ENCODE data around the gene IFIH1.

The IFIH1 gene

DNA sequence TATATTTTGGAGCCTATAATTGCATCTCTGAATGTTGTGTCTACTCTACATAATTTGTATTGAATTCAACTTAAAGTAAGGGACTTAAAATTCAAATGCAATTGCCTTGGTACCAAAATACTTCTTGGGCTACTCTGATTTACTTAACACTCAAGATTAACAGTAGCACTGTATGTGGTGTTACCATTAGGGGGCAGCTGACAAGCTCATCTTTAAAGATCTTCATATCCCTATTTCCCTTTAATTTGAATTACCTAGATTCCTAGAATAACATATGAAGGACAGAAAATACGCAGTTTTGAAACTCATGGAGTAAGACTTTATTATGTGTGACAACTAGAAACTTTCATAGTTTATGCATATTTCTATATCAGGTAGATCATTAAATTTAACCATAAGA, 37.8 kb downstream of the IFIH1 start:
- TF ChIP-seq, protein P1, sequence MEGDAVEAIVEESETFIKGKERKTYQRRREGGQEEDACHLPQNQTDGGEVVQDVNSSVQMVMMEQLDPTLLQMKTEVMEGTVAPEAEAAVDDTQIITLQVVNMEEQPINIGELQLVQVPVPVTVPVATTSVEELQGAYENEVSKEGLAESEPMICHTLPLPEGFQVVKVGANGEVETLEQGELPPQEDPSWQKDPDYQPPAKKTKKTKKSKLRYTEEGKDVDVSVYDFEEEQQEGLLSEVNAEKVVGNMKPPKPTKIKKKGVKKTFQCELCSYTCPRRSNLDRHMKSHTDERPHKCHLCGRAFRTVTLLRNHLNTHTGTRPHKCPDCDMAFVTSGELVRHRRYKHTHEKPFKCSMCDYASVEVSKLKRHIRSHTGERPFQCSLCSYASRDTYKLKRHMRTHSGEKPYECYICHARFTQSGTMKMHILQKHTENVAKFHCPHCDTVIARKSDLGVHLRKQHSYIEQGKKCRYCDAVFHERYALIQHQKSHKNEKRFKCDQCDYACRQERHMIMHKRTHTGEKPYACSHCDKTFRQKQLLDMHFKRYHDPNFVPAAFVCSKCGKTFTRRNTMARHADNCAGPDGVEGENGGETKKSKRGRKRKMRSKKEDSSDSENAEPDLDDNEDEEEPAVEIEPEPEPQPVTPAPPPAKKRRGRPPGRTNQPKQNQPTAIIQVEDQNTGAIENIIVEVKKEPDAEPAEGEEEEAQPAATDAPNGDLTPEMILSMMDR (conservative IDR thresholded peaks at IDR 0.05; ENCODE audit: low read length), result no peak
- no peak for DNase-seq (ENCODE audit: low read depth)
- no peak overlapping the region for H3K4me3 ChIP-seq (ENCODE audit: low read length)

DNA sequence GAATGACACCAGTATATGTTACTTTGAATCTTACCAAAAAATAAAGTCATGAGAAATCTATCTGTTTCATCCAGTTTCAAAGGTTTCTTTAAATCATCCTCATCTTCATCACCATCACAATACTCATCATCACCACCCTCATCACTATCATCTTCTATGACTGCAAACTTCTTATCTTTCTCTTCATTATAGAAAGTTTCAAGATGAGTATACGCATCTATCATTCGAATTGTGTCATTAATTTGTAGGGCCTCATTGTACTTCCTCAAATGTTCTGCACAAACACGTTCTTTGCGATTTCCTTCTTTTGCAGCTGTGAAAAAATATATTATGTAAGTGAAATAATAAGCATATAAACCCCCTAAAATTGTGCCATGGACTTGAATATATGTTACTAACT, 41.1 kb downstream of the IFIH1 start:
- no peak overlapping the region for H3K4me3 ChIP-seq (ENCODE audit: low read length)
- TF ChIP-seq, protein P1 (conservative IDR thresholded peaks at IDR 0.05; ENCODE audit: low read length), result no peak
- no peak for DNase-seq (ENCODE audit: low read depth)

DNA sequence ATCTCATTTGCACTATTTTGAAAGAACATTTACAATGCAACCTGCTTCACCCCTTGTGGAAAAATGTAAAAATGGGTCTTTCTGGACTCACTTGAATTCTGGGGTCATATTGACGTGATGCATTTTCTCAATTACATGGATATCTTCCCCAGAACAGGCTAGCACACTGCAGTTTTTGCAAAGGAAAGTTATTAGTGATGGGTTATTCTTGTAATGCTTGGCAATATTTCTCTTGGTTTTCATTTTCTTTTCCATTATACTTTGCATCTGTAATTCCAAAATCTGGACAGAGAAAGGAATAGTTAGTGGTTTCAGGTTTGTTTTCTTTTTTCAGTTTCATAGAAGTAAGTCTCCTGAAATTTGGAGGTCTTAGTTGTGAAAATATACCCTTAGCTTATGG, 50.5 kb downstream of the IFIH1 start:
- no peak for DNase-seq (ENCODE audit: low read depth)
- TF ChIP-seq, protein P1 (conservative IDR thresholded peaks at IDR 0.05; ENCODE audit: low read length), result no peak
- H3K4me3 ChIP-seq (ENCODE audit: low read length), result no peak overlapping the region

- no peak for DNase-seq (ENCODE audit: low read depth)
- no peak overlapping the region for H3K4me3 ChIP-seq (ENCODE audit: low read length)
- TF ChIP-seq, protein P1 (conservative IDR thresholded peaks at IDR 0.05; ENCODE audit: low read length), result no peak
These were observed 51.0 kb downstream of the IFIH1 start for GRCh38 chr2:162267496-162267895.

DNA sequence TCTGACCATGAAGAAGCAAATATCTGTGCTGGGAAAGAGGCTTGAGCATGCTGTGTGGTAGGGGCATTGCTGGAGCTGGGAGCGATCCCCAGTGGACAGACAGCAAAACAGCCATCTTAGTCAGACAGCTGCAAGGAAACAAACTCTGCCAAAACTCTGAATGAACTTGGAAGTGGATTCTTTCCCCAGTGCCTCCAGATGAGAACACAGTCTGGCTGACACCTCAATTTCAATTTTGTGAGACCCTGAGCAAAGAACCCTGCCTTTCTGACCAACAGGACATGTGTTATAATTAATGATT, 52.1 kb downstream of the IFIH1 start:
- TF ChIP-seq, protein P1 (conservative IDR thresholded peaks at IDR 0.05; ENCODE audit: low read length), result no peak

GRCh38 chr2:162265666-162266459, 52.6 kb downstream of the IFIH1 start:
- TF ChIP-seq, protein P1 (conservative IDR thresholded peaks at IDR 0.05; ENCODE audit: low read length), result no peak
- H3K4me3 ChIP-seq (ENCODE audit: low read length), result no peak overlapping the region
- no peak for DNase-seq (ENCODE audit: low read depth)

More for the DNA sequence above, 52.1 kb downstream of the IFIH1 start:
- H3K4me3 ChIP-seq (ENCODE audit: low read length), result no peak overlapping the region
- DNase-seq (ENCODE audit: low read depth), result no peak

Data from AG10803 (cell line).